GM18873 (cell line): ENCODE measurements around the gene B3GNT9.

Experiments used
- ATAC-seq: cut with Tn5 transposase; IDR thresholded peaks from one replicate; pipeline ENCODE4 v1.9.1; 2021; ENCODE audit warnings: mild to moderate bottlenecking, moderate library complexity, moderate number of reproducible peaks; ENCODE audit not compliant: unreplicated experiment, low FRiP score

B3GNT9 gene

GRCh38 chr16:67169642-67170167, 18.9 kb upstream of the B3GNT9 start:
- ATAC-seq: no peak

GRCh38 chr16:67169011-67169451, 18.2 kb upstream of the B3GNT9 start:
- ATAC-seq: no peak

DNA sequence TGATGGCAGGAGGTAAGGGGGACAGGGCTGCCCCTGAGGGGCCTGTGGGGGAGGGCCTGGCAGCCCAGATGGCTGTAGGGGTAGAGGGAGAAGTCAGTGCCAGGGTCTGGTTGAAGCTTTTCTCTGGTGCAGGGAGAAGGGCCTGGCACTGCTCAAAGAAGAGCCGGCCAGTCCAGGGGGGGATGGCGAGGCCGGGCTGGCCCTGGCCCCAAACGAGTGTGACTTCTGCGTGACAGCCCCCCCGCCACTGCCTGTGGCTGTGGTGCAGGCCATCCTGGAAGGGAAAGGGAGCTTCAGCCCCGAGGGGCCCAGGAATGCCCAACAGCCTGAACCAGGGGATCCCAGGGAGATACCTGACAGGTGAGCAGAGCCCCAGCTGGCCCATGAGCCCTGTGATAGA, 16.8 kb upstream of the B3GNT9 start:
- ATAC-seq: no peak

DNA sequence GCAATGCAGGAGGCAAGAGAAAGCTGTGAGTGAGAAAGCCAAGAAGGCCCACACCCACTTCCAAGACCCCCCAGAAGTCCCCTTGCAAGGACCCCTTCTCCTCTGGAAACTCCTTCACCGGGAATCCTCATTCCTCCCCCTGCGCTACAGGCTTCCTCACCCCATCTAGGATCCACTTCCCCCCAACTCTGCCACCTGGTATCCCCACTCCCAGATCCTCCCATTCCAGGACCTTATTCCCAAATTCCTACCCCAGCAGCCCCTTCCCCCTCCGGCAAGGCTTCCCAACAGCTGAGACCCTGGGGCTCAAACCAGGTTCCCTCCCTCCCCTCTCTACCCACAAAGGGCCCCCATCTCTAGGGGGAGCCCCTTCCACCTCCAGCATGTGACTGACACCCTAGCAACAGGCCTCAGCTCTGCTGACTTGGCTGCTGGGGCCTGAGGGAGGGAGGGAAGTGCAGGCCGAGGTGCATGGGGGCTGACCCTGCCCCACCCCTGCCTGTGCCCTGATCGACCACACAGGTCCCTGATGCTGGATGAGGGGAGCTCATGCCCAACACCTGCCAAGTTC, 15.9 kb upstream of the B3GNT9 start:
- ATAC-seq: no peak

GRCh38 chr16:67166110-67166547, 15.3 kb upstream of the B3GNT9 start:
- ATAC-seq: no peak

DNA sequence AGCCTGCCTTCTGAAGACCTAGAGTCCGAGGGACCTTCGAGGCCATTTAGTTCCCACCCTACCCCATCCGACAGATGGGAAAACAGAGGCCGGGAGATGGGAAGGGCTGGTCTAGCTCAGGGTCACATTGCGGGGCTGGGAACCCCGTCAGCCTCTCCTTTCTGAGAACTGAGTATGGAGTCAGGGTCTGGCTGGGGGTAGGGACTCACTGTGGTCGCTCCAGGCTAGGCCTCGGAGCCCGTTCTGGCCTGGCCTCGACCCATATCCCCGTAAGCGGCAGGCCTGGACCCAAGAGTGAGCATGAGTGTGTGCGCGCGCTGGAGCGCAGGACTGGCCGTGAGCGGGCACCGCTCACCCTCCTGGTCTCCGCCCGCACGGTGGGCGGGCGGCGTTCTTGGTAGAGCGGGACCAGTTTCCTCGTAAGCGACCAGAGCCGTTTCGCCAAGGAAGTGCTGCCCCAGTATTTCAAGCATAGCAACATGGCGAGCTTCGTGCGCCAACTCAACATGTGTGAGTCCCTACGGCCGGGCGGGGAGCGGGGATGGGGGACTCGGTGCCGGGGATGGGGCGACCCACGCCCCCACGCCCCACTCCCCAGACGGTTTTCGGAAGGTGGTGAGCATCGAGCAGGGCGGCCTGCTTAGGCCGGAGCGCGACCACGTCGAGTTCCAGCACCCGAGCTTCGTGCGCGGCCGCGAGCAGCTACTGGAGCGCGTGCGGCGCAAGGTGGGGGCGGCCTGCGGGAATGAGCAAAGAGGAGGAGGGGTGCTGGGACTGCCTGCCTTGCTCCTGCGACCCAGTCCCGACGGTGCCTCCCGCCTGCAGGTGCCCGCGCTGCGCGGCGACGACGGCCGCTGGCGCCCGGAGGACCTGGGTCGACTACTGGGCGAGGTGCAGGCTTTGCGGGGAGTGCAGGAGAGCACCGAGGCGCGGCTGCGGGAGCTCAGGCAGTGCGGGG, 14.6 kb upstream of the B3GNT9 start:
- ATAC-seq: no peak

DNA sequence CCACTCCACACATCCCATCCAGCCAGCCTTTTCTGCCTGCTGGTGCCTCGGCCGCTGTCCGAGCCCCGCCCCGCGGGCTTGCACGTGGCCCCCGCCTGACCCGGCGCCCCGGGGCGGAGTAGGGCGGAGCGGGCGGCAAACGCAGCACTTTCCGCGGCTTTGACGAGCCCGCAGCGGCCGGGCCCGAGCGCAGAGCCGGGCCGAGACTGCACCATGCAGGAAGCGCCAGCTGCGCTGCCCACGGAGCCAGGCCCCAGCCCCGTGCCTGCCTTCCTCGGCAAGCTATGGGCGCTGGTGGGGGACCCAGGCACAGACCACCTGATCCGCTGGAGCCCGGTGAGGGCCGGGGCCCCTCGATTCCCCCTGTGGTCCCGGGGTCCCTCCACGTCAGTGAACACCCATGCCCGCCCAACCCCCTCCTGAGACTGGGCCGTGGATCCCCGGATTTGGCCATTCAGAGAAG, 13.8 kb upstream of the B3GNT9 start, which contains the start of gene HSF4:
Gene HSF4, plus strand, starts transcription at position 147 of the 463 bp plus-strand sequence. Its CDS starts 67 bp downstream, at position 214.
- ATAC-seq: no peak

GRCh38 chr16:67163999-67164558, 13.3 kb upstream of the B3GNT9 start:
- ATAC-seq: no peak

GRCh38 chr16:67163164-67163998, 12.6 kb upstream of the B3GNT9 start:
- ATAC-seq: no peak

DNA sequence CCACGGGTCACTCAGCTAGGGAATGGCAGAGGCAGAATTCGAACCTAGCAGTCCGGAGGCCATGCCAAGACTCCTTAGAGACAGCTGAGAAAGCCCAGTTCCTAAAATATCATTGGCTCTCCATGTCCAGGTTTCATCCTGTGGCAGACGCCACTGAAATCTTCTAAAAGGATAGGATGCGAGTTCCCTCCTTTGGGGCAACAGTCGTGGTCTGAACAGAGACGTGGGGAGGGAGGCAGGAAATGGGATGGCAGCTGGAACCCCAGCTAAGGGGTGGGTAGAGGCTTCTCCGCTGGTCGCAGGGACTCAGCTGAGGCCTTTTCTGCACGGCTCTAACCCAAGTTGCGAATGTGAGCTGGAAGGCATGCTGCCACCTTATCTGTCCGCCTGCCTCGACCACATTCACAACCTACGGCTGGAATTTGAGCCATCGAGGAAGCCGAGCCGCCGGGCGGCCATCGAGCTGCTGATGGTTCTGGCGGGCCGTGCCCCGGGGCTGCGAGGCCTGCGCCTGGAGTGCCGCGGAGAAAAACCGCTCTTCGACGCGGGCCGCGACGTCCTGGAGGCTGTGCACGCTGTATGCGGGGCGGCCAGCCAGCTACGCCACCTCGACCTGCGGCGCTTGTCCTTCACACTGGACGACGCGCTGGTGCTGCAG, 11.8 kb upstream of the B3GNT9 start:
- no peak for ATAC-seq

DNA sequence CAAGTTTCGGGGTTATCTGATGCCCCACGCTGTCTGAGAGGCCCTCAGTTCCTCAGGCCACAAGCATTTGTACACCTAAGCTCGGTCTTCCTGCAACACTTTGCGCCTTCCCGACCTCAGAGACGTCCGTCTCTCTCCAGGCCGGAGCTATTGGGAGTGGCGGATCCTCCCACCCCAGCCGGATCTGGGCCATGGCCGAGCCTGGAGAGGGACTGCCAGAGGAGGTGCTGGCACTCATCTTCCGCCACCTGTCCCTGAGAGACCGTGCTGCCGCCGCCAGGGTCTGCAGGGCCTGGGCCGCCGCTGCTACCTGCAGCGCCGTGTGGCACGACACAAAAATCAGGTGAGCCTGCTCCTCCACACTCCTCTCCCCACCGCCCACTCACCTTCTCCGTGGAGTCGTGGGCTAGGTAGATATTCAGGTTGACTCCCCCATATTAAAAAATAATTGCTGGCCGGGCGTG, 10.8 kb upstream of the B3GNT9 start:
- no peak for ATAC-seq

DNA sequence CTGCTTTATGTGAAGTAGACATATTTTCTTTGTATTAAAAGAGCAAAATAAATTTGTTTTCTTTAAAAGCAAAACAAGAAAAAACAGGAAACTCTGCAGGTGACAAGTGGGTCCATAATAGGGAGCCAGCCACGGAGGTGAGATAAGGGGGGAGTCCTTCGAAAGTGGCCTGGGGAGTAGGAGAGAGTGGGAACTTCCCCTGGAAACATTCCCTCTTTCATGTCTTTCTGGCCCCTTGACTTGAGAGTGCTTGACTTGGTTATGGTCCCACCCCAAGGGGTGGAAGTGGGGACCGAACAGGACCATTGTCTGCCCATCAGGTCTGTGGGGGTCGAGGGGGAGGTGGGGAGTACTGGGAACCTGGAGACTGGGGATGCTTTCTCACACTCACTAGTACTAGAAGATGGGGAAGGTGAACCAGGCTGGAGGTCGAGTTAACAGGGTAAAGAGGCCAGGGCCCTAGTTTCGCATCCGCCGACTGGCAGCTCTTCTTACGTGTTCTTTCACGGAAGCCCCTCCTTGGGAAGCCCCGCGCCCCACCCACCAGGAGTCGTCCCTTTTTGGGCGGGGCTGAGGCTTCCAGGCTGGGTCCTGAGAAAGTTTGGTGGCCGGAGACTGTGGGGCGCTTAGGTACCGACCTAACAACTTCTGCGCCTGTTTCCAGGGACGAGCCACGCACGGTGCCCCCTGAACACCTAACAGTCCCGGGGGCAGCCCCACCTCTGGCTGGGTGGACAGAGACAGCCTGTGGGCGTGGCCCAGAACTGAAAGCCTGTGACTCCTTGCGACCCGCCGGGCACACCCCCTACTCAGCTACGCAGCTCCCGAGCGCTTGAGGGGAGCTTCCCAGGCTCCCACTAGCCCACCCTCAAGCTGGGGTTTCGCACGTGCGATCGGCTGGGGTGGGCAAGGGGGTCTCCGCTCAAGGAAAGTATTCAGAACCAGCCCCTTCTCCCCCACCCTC, 8.1 kb upstream of the B3GNT9 start:
- ATAC-seq: peak; percentile 46

GRCh38 chr16:67157892-67158635, 7.3 kb upstream of the B3GNT9 start:
- no peak for ATAC-seq

- ATAC-seq: no peak
These were observed 6.4 kb upstream of the B3GNT9 start for GRCh38 chr16:67157106-67157748.

DNA sequence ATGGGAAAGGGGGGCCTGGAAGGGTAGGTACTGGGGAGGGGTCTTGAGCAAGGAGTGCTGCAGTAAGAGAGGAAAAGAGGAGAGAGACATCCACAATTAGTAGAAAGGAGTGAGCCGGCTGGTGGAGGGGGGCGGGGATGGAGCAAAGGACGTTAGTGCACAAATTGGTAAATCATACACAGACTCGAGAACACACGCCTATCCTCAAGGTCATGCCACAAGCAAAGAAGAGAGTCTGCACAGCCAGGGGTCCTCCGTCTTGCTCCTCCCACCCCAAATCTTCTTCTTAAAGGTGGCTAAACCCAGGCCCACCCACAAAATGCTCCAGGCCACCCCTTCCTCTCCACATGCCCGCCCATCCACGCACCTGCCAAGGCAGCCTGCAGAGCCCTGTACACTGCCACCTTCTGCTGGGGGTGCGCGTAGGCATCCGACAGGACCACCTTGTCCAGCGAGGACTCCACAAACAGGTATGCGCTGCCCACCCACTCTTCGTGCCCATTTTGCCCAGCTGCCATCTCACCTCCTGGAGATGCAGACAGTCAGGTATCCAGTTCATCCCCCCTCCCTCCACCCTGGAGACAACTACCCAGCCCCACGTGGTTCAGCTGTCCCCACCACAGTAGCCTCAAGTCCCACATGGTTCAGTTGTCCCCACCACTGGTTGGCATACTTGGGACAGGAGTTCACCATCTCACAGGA, 5.5 kb upstream of the B3GNT9 start:
- no peak for ATAC-seq

- ATAC-seq: no peak
These were observed 4.7 kb upstream of the B3GNT9 start for GRCh38 chr16:67155295-67156142.
